Fibroblast of villous mesenchyme (primary cell): ENCODE measurements around the gene PPARA. TPM values are rescaled to one million over a fixed set of nuclear protein-coding genes. Genes with fewer than 3 reads are reported as not detected.

ENCODE experiments used
- DNase-seq: peaks from one replicate; pipeline ENCODE4 v3.0.0-alpha.2; 2010; ENCODE audit warnings: low read depth
- H3K4me3 ChIP-seq: 2 replicates; pipeline ENCODE4 v1.5.1; 2011; ENCODE audit warnings: low read depth, mild to moderate bottlenecking, low read length
- CTCF ChIP-seq: IDR thresholded peaks from 2 replicates; pipeline ENCODE4 v1.5.1; 2012; ENCODE audit warnings: low read depth, mild to moderate bottlenecking, low read length; ENCODE audit not compliant: insufficient read depth
- total RNA-seq: library from RNA; depleted of rRNA; stranded (reverse); fragments of >200 nt; gene quantifications from 2 replicates; pipeline ENCODE4 v1.2.3, GENCODE V29; 2012

The PPARA gene
- total RNA-seq, 1 donor, result 14.2 TPM

- no peak for DNase-seq
- TF ChIP-seq CTCF, result no peak
- no peak overlapping the region for H3K4me3 ChIP-seq
Observed at GRCh38 chr22:46290843-46291785, 140.8 kb downstream of the PPARA start.

GRCh38 chr22:46292173-46292572 lies 141.8 kb downstream of the PPARA start:
- no peak for DNase-seq
- no peak overlapping the region for H3K4me3 ChIP-seq
- no peak for TF ChIP-seq CTCF

- no peak for TF ChIP-seq CTCF
- no peak for DNase-seq
- no peak overlapping the region for H3K4me3 ChIP-seq
Observed at GRCh38 chr22:46292732-46293131, 142.4 kb downstream of the PPARA start.

Other genes starting within 250 kb of the PPARA start
- under 0.01 and 0.64 TPM in 2 replicates for gene WNT7B, start 173.4 kb upstream of the PPARA start, total RNA-seq
- 9.7 and 16.8 TPM in 2 replicates for gene CDPF1, start 99.8 kb downstream of the PPARA start, total RNA-seq
- gene PKDREJ, start 112.8 kb downstream of the PPARA start, total RNA-seq, result not detected in 2 replicates
- 26.8 and 28.7 TPM in 2 replicates for gene TTC38, start 117.5 kb downstream of the PPARA start, total RNA-seq
- 7.4 and 10.4 TPM in 2 replicates for gene GTSE1, start 146.3 kb downstream of the PPARA start, total RNA-seq
- 21.6 and 31.1 TPM in 2 replicates for gene TRMU, start 185.2 kb downstream of the PPARA start, total RNA-seq